HCT116 (cell line): ENCODE measurements around the gene ADGRF4. TPM values are rescaled to one million over a fixed set of nuclear protein-coding genes. Genes with fewer than 3 reads are reported as not detected.

ENCODE experiments used
- ATAC-seq: fragments of 200-7000 bp; cut with Tn5 transposase; 2 replicates; pipeline ENCODE4 v1.9.1; 2020; ENCODE audit warnings: mild to moderate bottlenecking, moderate library complexity
- BruUV-seq: library from RNA; stranded (reverse); fragments of 400-500 nt; replicated peaks from 2 replicates; lab custom pipeline; 2021; lab: Mats Ljungman, UMichigan
- CTCF ChIA-PET: fragments of 300-600 bp; sonication (Branson Sonifier 250); formaldehyde crosslinking; loops from one replicate; lab custom pipeline; 2021; ENCODE audit warnings: antibody characterized with exemption; lab: Charles Lee
- POLR2A ChIA-PET: fragments of 300-600, 350-600 bp; sonication (Branson Sonifier 250); formaldehyde crosslinking; loops from one replicate; lab custom pipeline; 2021; ENCODE audit warnings: antibody characterized with exemption; lab: Charles Lee
- RAD21 ChIA-PET, 2 experiments: fragments of 300-600 bp; sonication (Branson Sonifier 250); formaldehyde crosslinking; loops; one replicate each; lab custom pipeline; 2023; ENCODE audit warnings: low total read pairs in 2 of 2; ENCODE audit not compliant: uncharacterized antibody in 2 of 2, unreplicated experiment in 2 of 2, low non-redundant PET in 1 of 2; lab: Charles Lee
- DNase-seq: peaks from one replicate; pipeline ENCODE4 v3.0.0-alpha.2; 2010; ENCODE audit warnings: low read depth, low spot score
- H2AFZ ChIP-seq: fragments of 200-600 bp; shearing (Covaris generic), sonication (generic); 2 replicates; pipeline ENCODE4 v1.6.1; 2017; ENCODE audit warnings: low read depth, mixed run types, mixed read lengths, antibody characterized with exemption, low read length; ENCODE audit not compliant: poor library complexity, severe bottlenecking
- H3K27ac ChIP-seq: 2 replicates; pipeline ENCODE4 v1.5.1; 2012; ENCODE audit warnings: low read depth, low read length
- H3K27me3 ChIP-seq: fragments of 200-600 bp; sonication (generic); 2 replicates; pipeline ENCODE4 v1.6.1; 2016; ENCODE audit warnings: mixed run types, low read length, mixed read lengths; ENCODE audit not compliant: insufficient read depth
- H3K36me3 ChIP-seq, 2 experiments: fragments of 200-500 bp in 1 of 2; fragments of 200-600 bp in 1 of 2; sonication (Bioruptor generic) in 1 of 2; sonication (generic) in 1 of 2; 2 replicates each; pipeline versions ENCODE4 v1.5.1 to v1.6.1; 2014 to 2016; ENCODE audit warnings: low read length in 2 of 2, inconsistent platforms in 1 of 2, mixed read lengths in 1 of 2, mixed run types in 1 of 2; ENCODE audit not compliant: insufficient read depth in 2 of 2, control insufficient read depth in 1 of 2
- H3K4me1 ChIP-seq, 2 experiments: fragments of 200-600 bp in 1 of 2; sonication (generic) in 1 of 2; 2 replicates each; pipeline versions ENCODE4 v1.5.1 to v1.6.1; 2012 to 2017; ENCODE audit warnings: low read length in 2 of 2, inconsistent platforms in 1 of 2, mild to moderate bottlenecking in 1 of 2, mixed read lengths in 1 of 2, mixed run types in 1 of 2, moderate library complexity in 1 of 2; ENCODE audit not compliant: insufficient read depth in 2 of 2, control insufficient read depth in 1 of 2
- H3K4me2 ChIP-seq: fragments of 200-600 bp; sonication (generic); 2 replicates; pipeline ENCODE4 v1.6.1; 2017; ENCODE audit warnings: mixed run types, low read length, mixed read lengths
- H3K4me3 ChIP-seq, 2 experiments: fragments of 200-600 bp in 1 of 2; sonication (generic) in 1 of 2; replicated peaks in 1 of 2; 2 replicates each; pipeline ENCODE4 v1.5.1; 2011 to 2016; ENCODE audit warnings: low read length in 2 of 2, control low read depth in 1 of 2, low read depth in 1 of 2, mild to moderate bottlenecking in 1 of 2, mixed read lengths in 1 of 2, mixed run types in 1 of 2
- H3K79me2 ChIP-seq: fragments of 200-600 bp; sonication (generic); 2 replicates; pipeline ENCODE4 v1.6.1; 2017; ENCODE audit warnings: mild to moderate bottlenecking, mixed run types, low read length, moderate library complexity, mixed read lengths; ENCODE audit not compliant: insufficient read depth
- H3K9ac ChIP-seq: fragments of 200-600 bp; sonication (generic); 2 replicates; pipeline ENCODE4 v1.6.1; 2016; ENCODE audit warnings: low read length, mixed read lengths
- H3K9me2 ChIP-seq: fragments of 200-600 bp; sonication (generic), shearing (Covaris generic); 2 replicates; pipeline ENCODE4 v1.6.1; 2017; ENCODE audit warnings: mixed run types, mild to moderate bottlenecking, moderate library complexity; ENCODE audit not compliant: insufficient read depth
- H3K9me3 ChIP-seq, 2 experiments: fragments of 200-500 bp in 1 of 2; fragments of 200-600 bp in 1 of 2; sonication (Bioruptor generic) in 1 of 2; sonication (generic) in 1 of 2; 2 replicates each; pipeline ENCODE4 v1.6.1; 2014 to 2017; ENCODE audit warnings: low read length in 2 of 2, mixed read lengths in 2 of 2, inconsistent platforms in 1 of 2, low read depth in 1 of 2, mild to moderate bottlenecking in 1 of 2, mixed run types in 1 of 2, moderate library complexity in 1 of 2; ENCODE audit not compliant: control insufficient read depth in 1 of 2, insufficient read depth in 1 of 2
- H4K20me1 ChIP-seq: fragments of 200-600 bp; sonication (generic), shearing (Covaris generic); 2 replicates; pipeline ENCODE4 v1.6.1; 2017; ENCODE audit warnings: mixed run types, mild to moderate bottlenecking, moderate library complexity; ENCODE audit not compliant: insufficient read depth
- CTCF ChIP-seq, 3 experiments: fragments of 200-600 bp in 1 of 3; sonication (generic) in 1 of 3; IDR thresholded peaks in 2 of 3; conservative IDR thresholded peaks in 1 of 3; 2 replicates each; pipeline ENCODE4 v1.5.1; 2012 to 2017; ENCODE audit warnings: low read depth in 2 of 3, low read length in 2 of 3, antibody characterized with exemption in 1 of 3, borderline replicate concordance in 1 of 3, control low read depth in 1 of 3, mild to moderate bottlenecking in 1 of 3, mixed read lengths in 1 of 3, mixed run types in 1 of 3, moderate library complexity in 1 of 3; ENCODE audit not compliant: insufficient read depth in 1 of 3
- EGR1 ChIP-seq: IDR thresholded peaks from 2 replicates; pipeline ENCODE4 v1.6.1; 2012; ENCODE audit warnings: low read depth
- JUND ChIP-seq: IDR thresholded peaks from 2 replicates; pipeline ENCODE4 v1.6.1; 2012
- RAD21 ChIP-seq: IDR thresholded peaks from 2 replicates; pipeline ENCODE4 v1.6.1; 2012; ENCODE audit warnings: low read depth, mild to moderate bottlenecking
- ZNF274 ChIP-seq: fragments of 200-500 bp; sonication (Bioruptor generic); IDR thresholded peaks from 2 replicates; pipeline ENCODE4 v1.6.1; 2014; ENCODE audit warnings: mild to moderate bottlenecking, low read depth, low read length, inconsistent platforms
- intact Hi-C: fragments of 100-400 bp; cut with micrococcal nuclease; formaldehyde crosslinking; loops from 2 replicates; pipeline ENCODE4 v1.10.0; 2022
- total RNA-seq: library from RNA; stranded (reverse); gene quantifications from one replicate; pipeline ENCODE4 v1.2.1, GENCODE V29; 2021; ENCODE audit not compliant: unreplicated experiment

The ADGRF4 gene
- total RNA-seq, 1 experiment from 2014 or later = not detected

- no peak for TF ChIP-seq CTCF (IDR thresholded peaks at IDR 0.05 in 2 of 3, conservative IDR thresholded peaks at IDR 0.05 in 1 of 3; ENCODE audit: borderline replicate concordance in 1 of 3, insufficient read depth in 1 of 3, low read depth in 2 of 3, low read length in 2 of 3)
- TF ChIP-seq ZNF274 = no peak
- TF ChIP-seq JUND = no peak
- no peak for TF ChIP-seq EGR1
Observed at GRCh38 chr6:47677381-47678100, 20.8 kb upstream of the ADGRF4 start (continued).

- Histone ChIP-seq H3K36me3 (no peaks in the 10 kb centered on the region), H3K9me3 (no peaks in the 10 kb centered on the region), H4K20me1 (no peaks in the 10 kb centered on the region), H3K4me1 (no peaks in the 10 kb centered on the region), H3K9me2 (no peaks in the 10 kb centered on the region), H3K27ac (no peak overlapping the region), H2AFZ (no peak overlapping the region), H3K4me2 (no peak overlapping the region), H3K79me2 (no peaks in the 10 kb centered on the region), H3K27me3 (no peaks in the 10 kb centered on the region), H3K9ac (no peak overlapping the region), H3K4me3 (no peak overlapping the region)
- ChIA-PET POLR2A (no interaction called here), RAD21 (no interaction called here), CTCF (no interaction called here)
- intact Hi-C loops = no loop called here
- BruUV-seq = no TSS peak
- TF ChIP-seq RAD21 (no peak), ZNF274 (no peak)
- no peak for ATAC-seq
- DNase-seq = no peak
Observed at GRCh38 chr6:47678739-47679138, 19.6 kb upstream of the ADGRF4 start.
